Measurements from ENCODE around the gene GNG4. TPM values are rescaled to one million over a fixed set of nuclear protein-coding genes. Genes with fewer than 3 reads are reported as not detected.
"Not testable (repeated sequence)": the region's sequence is repeated elsewhere in the genome, so short reads cannot be mapped to it uniquely, and the experiment has no call there.

GNG4 gene
- total and polyA plus RNA-seq, 2 donors, result 3.1 to 9.8 TPM

DNA sequence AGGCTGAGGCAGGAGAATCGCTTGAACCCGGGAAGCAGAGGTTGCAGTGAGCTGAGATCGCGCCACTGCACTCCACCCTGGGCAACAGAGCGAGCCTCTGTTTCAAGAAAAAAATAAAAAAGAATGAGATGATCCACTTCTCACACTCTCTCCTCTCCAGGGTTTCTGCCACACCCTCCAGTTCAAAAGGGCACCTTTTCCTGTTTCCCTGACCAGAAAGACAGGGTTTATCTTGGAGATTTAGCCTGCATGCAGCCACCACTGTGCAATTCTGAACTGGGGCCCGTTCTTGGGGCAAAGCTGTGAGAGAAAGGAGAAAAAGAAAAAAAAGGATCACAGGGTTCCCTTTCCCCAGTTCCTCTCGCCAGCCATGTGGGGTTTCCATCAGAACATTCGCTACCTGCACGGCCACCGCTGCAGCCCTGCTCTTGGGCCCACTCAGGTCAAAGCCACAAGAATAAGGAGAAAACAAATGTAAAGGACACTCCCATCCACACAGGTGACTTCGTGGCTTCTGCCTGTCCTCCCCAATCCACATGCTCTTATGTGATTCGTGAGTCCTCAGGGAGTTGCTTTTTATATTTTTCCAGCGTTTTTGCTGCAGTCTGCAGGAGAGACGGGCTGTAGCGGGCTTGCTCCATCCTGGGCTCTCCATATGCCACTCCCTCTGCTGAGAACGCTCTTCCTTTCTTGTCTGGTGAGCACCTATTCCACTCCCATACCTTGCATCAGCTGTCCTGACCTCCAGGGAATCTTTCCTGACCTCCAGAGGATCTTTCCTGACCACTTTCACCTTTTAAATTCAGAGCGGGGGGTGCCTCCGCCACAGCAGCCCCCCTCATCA lies 26.4 kb downstream of the GNG4 start:
- H3K36me3 ChIP-seq (ENCODE audit: control insufficient read depth in 2 of 2, insufficient read depth in 2 of 2, low read length in 1 of 2), result no peaks in the 10 kb centered on the region
- peaks cover 5 to 7% of the 10 kb centered on the region in 2 donors for H3K4me1 ChIP-seq (ENCODE audit: control insufficient read depth in 2 of 2, insufficient read depth in 2 of 2, low read length in 2 of 2)
- no peak for DNase-seq (ENCODE audit: low read depth in 6 of 9, low spot score in 9 of 9)
- H3K27ac ChIP-seq (ENCODE audit: low read depth in 1 of 2, low read length in 1 of 2), result no peak overlapping the region
- H3K9me3 ChIP-seq (ENCODE audit: control insufficient read depth in 2 of 2, insufficient read depth in 1 of 2, low read length in 1 of 2), result no peaks in the 10 kb centered on the region
- no peak overlapping the region for H3K4me3 ChIP-seq (ENCODE audit: low read length in 2 of 2)
- 90% methylated on average over 18 of the region's 18 CpGs for WGBS
- no peaks in the 10 kb centered on the region for H3K27me3 ChIP-seq (ENCODE audit: control insufficient read depth in 2 of 2, insufficient read depth in 1 of 2, low read length in 1 of 2)

GRCh38 chr1:235619149-235619548 lies 30.4 kb downstream of the GNG4 start:
- not testable (repeated sequence) for DNase-seq (ENCODE audit: low read depth in 6 of 9, low spot score in 9 of 9); H3K4me1 ChIP-seq (ENCODE audit: control insufficient read depth in 2 of 2, insufficient read depth in 2 of 2, low read length in 2 of 2); H3K27me3 ChIP-seq (ENCODE audit: control insufficient read depth in 2 of 2, insufficient read depth in 1 of 2, low read length in 1 of 2); H3K27ac ChIP-seq (ENCODE audit: low read depth in 1 of 2, low read length in 1 of 2); H3K9me3 ChIP-seq (ENCODE audit: control insufficient read depth in 2 of 2, insufficient read depth in 1 of 2, low read length in 1 of 2); H3K4me3 ChIP-seq (ENCODE audit: low read length in 2 of 2); H3K36me3 ChIP-seq (ENCODE audit: control insufficient read depth in 2 of 2, insufficient read depth in 2 of 2, low read length in 1 of 2)
- WGBS, result 94% methylated on average over 2 of the region's 2 CpGs

- Histone ChIP-seq H3K4me3 (ENCODE audit: low read length in 2 of 2) (no peak overlapping the region), H3K4me1 (ENCODE audit: control insufficient read depth in 2 of 2, insufficient read depth in 2 of 2, low read length in 2 of 2) (no peaks in the 10 kb centered on the region), H3K9me3 (ENCODE audit: control insufficient read depth in 2 of 2, insufficient read depth in 1 of 2, low read length in 1 of 2) (no peaks in the 10 kb centered on the region), H3K27ac (ENCODE audit: low read depth in 1 of 2, low read length in 1 of 2) (no peak overlapping the region), H3K36me3 (ENCODE audit: control insufficient read depth in 2 of 2, insufficient read depth in 2 of 2, low read length in 1 of 2) (no peaks in the 10 kb centered on the region), H3K27me3 (ENCODE audit: control insufficient read depth in 2 of 2, insufficient read depth in 1 of 2, low read length in 1 of 2) (peaks cover 0 to 2% of the 10 kb centered on the region in 2 donors)
- WGBS, result 97% methylated on average over 3 of the region's 3 CpGs
- DNase-seq (ENCODE audit: low read depth in 6 of 9, low spot score in 9 of 9), result no peak
These were observed 31.8 kb downstream of the GNG4 start for GRCh38 chr1:235617808-235618207.

DNA sequence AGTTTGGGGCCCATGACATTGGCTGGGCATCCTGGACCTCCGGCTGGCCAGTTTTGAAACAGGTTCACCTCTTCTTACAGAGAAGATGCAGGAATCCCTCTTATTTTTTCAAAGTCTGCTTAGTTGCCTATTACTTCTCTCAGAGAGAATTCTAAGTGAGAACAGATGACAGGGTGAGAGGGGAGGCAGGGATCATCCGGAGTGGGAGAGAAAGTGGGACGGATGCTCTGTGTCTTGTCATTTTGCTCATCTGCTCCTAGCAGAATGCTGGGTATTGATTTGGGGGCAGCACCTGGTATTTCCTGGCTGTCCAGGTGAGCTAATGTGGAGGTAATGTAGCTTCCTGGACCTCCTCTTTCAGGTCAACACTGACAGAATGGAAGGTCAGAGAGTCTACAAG lies 32.4 kb downstream of the GNG4 start:
- Histone ChIP-seq H3K27ac (ENCODE audit: low read depth in 1 of 2, low read length in 1 of 2) (no peak overlapping the region), H3K27me3 (ENCODE audit: control insufficient read depth in 2 of 2, insufficient read depth in 1 of 2, low read length in 1 of 2) (peaks cover 0 to 2% of the 10 kb centered on the region in 2 donors), H3K36me3 (ENCODE audit: control insufficient read depth in 2 of 2, insufficient read depth in 2 of 2, low read length in 1 of 2) (no peaks in the 10 kb centered on the region), H3K4me1 (ENCODE audit: control insufficient read depth in 2 of 2, insufficient read depth in 2 of 2, low read length in 2 of 2) (no peaks in the 10 kb centered on the region), H3K4me3 (ENCODE audit: low read length in 2 of 2) (no peak overlapping the region), H3K9me3 (ENCODE audit: control insufficient read depth in 2 of 2, insufficient read depth in 1 of 2, low read length in 1 of 2) (no peaks in the 10 kb centered on the region)
- 97% methylated on average over 3 of the region's 3 CpGs for WGBS
- no peak for DNase-seq (ENCODE audit: low read depth in 6 of 9, low spot score in 9 of 9)

DNA sequence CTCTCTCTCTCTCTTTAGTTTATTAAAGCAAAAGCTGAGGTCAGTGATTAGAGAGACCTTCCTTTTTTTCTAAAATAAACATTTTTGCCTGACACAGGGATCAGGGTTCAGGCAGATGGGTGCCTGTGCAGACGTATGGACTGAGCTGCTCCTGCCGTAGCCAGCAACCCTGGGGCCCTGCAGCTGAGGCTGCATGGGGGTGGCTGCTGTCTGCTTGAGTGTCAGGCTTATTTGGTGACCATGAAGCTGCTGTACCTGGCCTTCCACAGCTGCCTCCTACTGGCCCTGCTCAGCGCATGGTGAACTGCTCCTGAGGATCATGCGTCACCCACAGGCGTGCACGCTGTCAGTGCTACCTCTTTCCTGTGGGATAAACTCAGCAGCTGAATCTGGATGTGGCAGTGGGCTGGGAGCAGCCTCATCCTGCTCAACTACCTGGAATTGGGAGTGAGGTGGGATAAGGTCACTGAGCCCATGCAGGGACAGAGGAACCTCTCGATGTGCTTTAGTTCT lies 35.1 kb downstream of the GNG4 start:
- Histone ChIP-seq H3K27me3 (ENCODE audit: control insufficient read depth in 2 of 2, insufficient read depth in 1 of 2, low read length in 1 of 2) (peaks cover 0 to 2% of the 10 kb centered on the region in 2 donors), H3K4me1 (ENCODE audit: control insufficient read depth in 2 of 2, insufficient read depth in 2 of 2, low read length in 2 of 2) (no peaks in the 10 kb centered on the region), H3K9me3 (ENCODE audit: control insufficient read depth in 2 of 2, insufficient read depth in 1 of 2, low read length in 1 of 2) (no peaks in the 10 kb centered on the region), H3K36me3 (ENCODE audit: control insufficient read depth in 2 of 2, insufficient read depth in 2 of 2, low read length in 1 of 2) (no peaks in the 10 kb centered on the region), H3K4me3 (ENCODE audit: low read length in 2 of 2) (no peak overlapping the region), H3K27ac (ENCODE audit: low read depth in 1 of 2, low read length in 1 of 2) (no peak overlapping the region)
- WGBS, result 94% methylated on average over 7 of the region's 7 CpGs
- DNase-seq (ENCODE audit: low read depth in 6 of 9, low spot score in 9 of 9), result no peak

- Histone ChIP-seq H3K4me3 (ENCODE audit: low read length in 2 of 2) (no peak overlapping the region), H3K27me3 (ENCODE audit: control insufficient read depth in 2 of 2, insufficient read depth in 1 of 2, low read length in 1 of 2) (peaks cover 0 to 2% of the 10 kb centered on the region in 2 donors), H3K36me3 (ENCODE audit: control insufficient read depth in 2 of 2, insufficient read depth in 2 of 2, low read length in 1 of 2) (no peaks in the 10 kb centered on the region), H3K4me1 (ENCODE audit: control insufficient read depth in 2 of 2, insufficient read depth in 2 of 2, low read length in 2 of 2) (no peaks in the 10 kb centered on the region), H3K27ac (ENCODE audit: low read depth in 1 of 2, low read length in 1 of 2) (no peak overlapping the region), H3K9me3 (ENCODE audit: control insufficient read depth in 2 of 2, insufficient read depth in 1 of 2, low read length in 1 of 2) (no peaks in the 10 kb centered on the region)
- no peak for DNase-seq (ENCODE audit: low read depth in 6 of 9, low spot score in 9 of 9)
- 94% methylated on average over 2 of the region's 2 CpGs for WGBS
These were observed 36.0 kb downstream of the GNG4 start for GRCh38 chr1:235613602-235614001.

- Histone ChIP-seq H3K27me3 (ENCODE audit: control insufficient read depth in 2 of 2, insufficient read depth in 1 of 2, low read length in 1 of 2) (peaks cover 0 to 2% of the 10 kb centered on the region in 2 donors), H3K4me1 (ENCODE audit: control insufficient read depth in 2 of 2, insufficient read depth in 2 of 2, low read length in 2 of 2) (peaks cover 3 to 4% of the 10 kb centered on the region in 2 donors), H3K9me3 (ENCODE audit: control insufficient read depth in 2 of 2, insufficient read depth in 1 of 2, low read length in 1 of 2) (no peaks in the 10 kb centered on the region), H3K27ac (ENCODE audit: low read depth in 1 of 2, low read length in 1 of 2) (no peak overlapping the region), H3K4me3 (ENCODE audit: low read length in 2 of 2) (no peak overlapping the region), H3K36me3 (ENCODE audit: control insufficient read depth in 2 of 2, insufficient read depth in 2 of 2, low read length in 1 of 2) (no peaks in the 10 kb centered on the region)
- DNase-seq (ENCODE audit: low read depth in 6 of 9, low spot score in 9 of 9), result no peak
- WGBS, result 81% methylated on average over 3 of the region's 3 CpGs
These were observed 36.8 kb downstream of the GNG4 start for GRCh38 chr1:235612761-235613160.

- H3K27me3 ChIP-seq (ENCODE audit: control insufficient read depth in 2 of 2, insufficient read depth in 1 of 2, low read length in 1 of 2), result peaks cover 0 to 2% of the 10 kb centered on the region in 2 donors
- H3K36me3 ChIP-seq (ENCODE audit: control insufficient read depth in 2 of 2, insufficient read depth in 2 of 2, low read length in 1 of 2), result no peaks in the 10 kb centered on the region
- no peak overlapping the region for H3K27ac ChIP-seq (ENCODE audit: low read depth in 1 of 2, low read length in 1 of 2)
- 98% methylated on average over 6 of the region's 6 CpGs for WGBS
- H3K9me3 ChIP-seq (ENCODE audit: control insufficient read depth in 2 of 2, insufficient read depth in 1 of 2, low read length in 1 of 2), result peaks cover 0 to 3% of the 10 kb centered on the region in 2 donors
- DNase-seq (ENCODE audit: low read depth in 6 of 9, low spot score in 9 of 9), result no peak
- peaks cover 3 to 9% of the 10 kb centered on the region in 2 donors for H3K4me1 ChIP-seq (ENCODE audit: control insufficient read depth in 2 of 2, insufficient read depth in 2 of 2, low read length in 2 of 2)
- H3K4me3 ChIP-seq (ENCODE audit: low read length in 2 of 2), result no peak overlapping the region
These were observed 39.4 kb downstream of the GNG4 start for GRCh38 chr1:235610157-235610556.

GRCh38 chr1:235608278-235608677 lies 41.3 kb downstream of the GNG4 start:
- no peaks in the 10 kb centered on the region for H3K36me3 ChIP-seq (ENCODE audit: control insufficient read depth in 2 of 2, insufficient read depth in 2 of 2, low read length in 1 of 2)
- H3K4me3 ChIP-seq (ENCODE audit: low read length in 2 of 2), result no peak overlapping the region
- H3K27ac ChIP-seq (ENCODE audit: low read depth in 1 of 2, low read length in 1 of 2), result no peak overlapping the region
- no peak for DNase-seq (ENCODE audit: low read depth in 6 of 9, low spot score in 9 of 9)
- 55% methylated on average over 3 of the region's 3 CpGs for whole genome bisulfite sequencing
- no peaks in the 10 kb centered on the region for H3K27me3 ChIP-seq (ENCODE audit: control insufficient read depth in 2 of 2, insufficient read depth in 1 of 2, low read length in 1 of 2)
- H3K9me3 ChIP-seq (ENCODE audit: control insufficient read depth in 2 of 2, insufficient read depth in 1 of 2, low read length in 1 of 2), result peaks cover 0 to 3% of the 10 kb centered on the region in 2 donors
- H3K4me1 ChIP-seq (ENCODE audit: control insufficient read depth in 2 of 2, insufficient read depth in 2 of 2, low read length in 2 of 2), result peaks cover 3 to 9% of the 10 kb centered on the region in 2 donors
